IPS-20b (cell line): ENCODE data around the gene INSYN2B.

ENCODE experiments used
- H3K27ac ChIP-seq: one replicate; pipeline ENCODE4 v1.5.1; 2013; ENCODE audit warnings: low read length
- H3K27me3 ChIP-seq: 2 replicates; pipeline ENCODE4 v1.6.1; 2013; ENCODE audit warnings: mild to moderate bottlenecking, low read length, inconsistent platforms; ENCODE audit not compliant: insufficient read depth
- H3K36me3 ChIP-seq: 2 replicates; pipeline ENCODE4 v1.6.1; 2013; ENCODE audit warnings: low read depth, mild to moderate bottlenecking, inconsistent platforms, low read length, moderate library complexity; ENCODE audit not compliant: insufficient read depth
- H3K4me1 ChIP-seq: 2 replicates; pipeline ENCODE4 v1.6.1; 2013; ENCODE audit warnings: mild to moderate bottlenecking, control low read depth, inconsistent platforms, low read length, moderate library complexity; ENCODE audit not compliant: insufficient read depth
- H3K4me3 ChIP-seq: 2 replicates; pipeline ENCODE4 v1.5.1; 2013; ENCODE audit warnings: mild to moderate bottlenecking, low read length, inconsistent platforms
- H3K9ac ChIP-seq: 2 replicates; pipeline ENCODE4 v1.6.1; 2013; ENCODE audit warnings: low read depth, mild to moderate bottlenecking, inconsistent platforms, low read length, moderate library complexity
- H3K9me3 ChIP-seq: 2 replicates; pipeline ENCODE4 v1.6.1; 2013; ENCODE audit warnings: mild to moderate bottlenecking, low read depth, low read length, inconsistent platforms; ENCODE audit not compliant: insufficient read depth

Gene INSYN2B

GRCh38 chr5:169922474-169922873, 57.8 kb downstream of the INSYN2B start:
- Histone ChIP-seq H3K4me1 (no peaks in the 10 kb centered on the region), H3K4me3 (no peak overlapping the region), H3K36me3 (no peaks in the 10 kb centered on the region), H3K9me3 (no peaks in the 10 kb centered on the region), H3K27me3 (no peaks in the 10 kb centered on the region), H3K9ac (no peak overlapping the region), H3K27ac (no peak overlapping the region)

GRCh38 chr5:169921949-169922348, 58.3 kb downstream of the INSYN2B start:
- no peaks in the 10 kb centered on the region for H3K36me3 ChIP-seq
- no peak overlapping the region for H3K9ac ChIP-seq
- no peak overlapping the region for H3K27ac ChIP-seq
- H3K4me3 ChIP-seq = no peak overlapping the region
- H3K4me1 ChIP-seq = no peaks in the 10 kb centered on the region
- no peaks in the 10 kb centered on the region for H3K27me3 ChIP-seq
- no peaks in the 10 kb centered on the region for H3K9me3 ChIP-seq

DNA sequence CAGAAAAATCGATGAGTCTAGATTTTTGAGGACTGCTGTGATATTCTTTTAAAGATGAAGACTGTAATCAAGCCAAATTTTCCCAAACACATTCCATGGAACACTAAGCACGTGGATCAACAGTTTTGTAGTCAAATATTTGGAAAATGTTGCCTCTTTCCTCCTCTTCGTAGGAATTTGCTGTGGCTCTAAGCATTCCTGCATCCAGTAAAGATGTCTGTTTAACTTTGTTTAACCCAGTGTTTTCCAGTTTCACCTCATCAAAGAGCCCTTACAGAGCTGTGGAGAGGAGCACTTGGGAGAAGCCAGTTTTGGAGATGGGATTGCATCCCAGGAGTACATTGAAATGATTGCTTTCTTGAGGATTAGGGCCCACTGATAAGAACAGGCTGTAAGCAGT, 58.9 kb downstream of the INSYN2B start:
- Histone ChIP-seq H3K9ac (no peak overlapping the region), H3K9me3 (no peaks in the 10 kb centered on the region), H3K4me1 (no peaks in the 10 kb centered on the region), H3K27ac (no peak overlapping the region), H3K4me3 (no peak overlapping the region), H3K36me3 (no peaks in the 10 kb centered on the region), H3K27me3 (no peaks in the 10 kb centered on the region)

- no peak overlapping the region for H3K9ac ChIP-seq
- no peak overlapping the region for H3K27ac ChIP-seq
- no peaks in the 10 kb centered on the region for H3K4me1 ChIP-seq
- no peaks in the 10 kb centered on the region for H3K36me3 ChIP-seq
- H3K27me3 ChIP-seq = no peaks in the 10 kb centered on the region
- no peaks in the 10 kb centered on the region for H3K9me3 ChIP-seq
- H3K4me3 ChIP-seq = no peak overlapping the region
Observed at GRCh38 chr5:169920474-169920873, 59.8 kb downstream of the INSYN2B start.

DNA sequence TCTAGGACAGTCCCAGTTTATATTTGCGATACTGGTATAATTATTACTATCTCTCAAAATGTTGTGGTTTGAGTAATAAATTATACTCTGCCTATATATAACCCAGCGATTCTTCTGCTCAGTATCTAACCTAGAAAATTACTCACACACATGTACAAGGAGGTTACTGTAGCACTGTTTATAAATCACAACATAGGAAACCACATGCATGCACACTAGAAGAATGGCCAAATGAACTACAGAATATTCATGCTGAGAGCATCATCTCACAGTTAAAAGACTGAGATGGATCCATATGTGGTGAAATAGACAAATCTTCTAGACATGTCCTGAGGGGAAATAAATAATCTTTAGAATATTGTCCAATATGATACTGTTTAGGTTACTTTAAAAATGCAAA, 62.1 kb downstream of the INSYN2B start:
- no peaks in the 10 kb centered on the region for H3K4me1 ChIP-seq
- H3K27ac ChIP-seq = no peak overlapping the region
- no peaks in the 10 kb centered on the region for H3K9me3 ChIP-seq
- no peaks in the 10 kb centered on the region for H3K36me3 ChIP-seq
- H3K4me3 ChIP-seq = no peak overlapping the region
- no peaks in the 10 kb centered on the region for H3K27me3 ChIP-seq
- no peak overlapping the region for H3K9ac ChIP-seq

DNA sequence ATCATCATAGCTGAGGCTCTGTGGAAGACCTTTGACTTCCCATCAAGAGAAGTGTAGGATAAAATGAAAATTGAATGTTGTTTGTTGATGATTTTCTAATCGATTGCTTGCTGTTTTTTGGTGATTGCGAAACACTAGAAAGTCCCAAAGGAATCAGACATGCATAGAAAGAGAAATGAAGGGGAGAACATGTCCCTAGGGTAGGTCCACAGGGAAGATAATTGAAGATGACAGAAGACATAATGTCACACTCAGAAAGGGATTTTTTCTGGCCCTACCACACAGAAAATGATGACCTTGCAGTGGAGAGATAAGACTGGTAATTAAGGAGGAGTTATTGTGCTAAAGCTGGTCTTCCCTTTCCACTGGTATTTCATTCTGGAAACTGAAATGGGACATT, 62.8 kb downstream of the INSYN2B start:
- H3K9me3 ChIP-seq = no peaks in the 10 kb centered on the region
- no peaks in the 10 kb centered on the region for H3K4me1 ChIP-seq
- no peak overlapping the region for H3K4me3 ChIP-seq
- no peaks in the 10 kb centered on the region for H3K36me3 ChIP-seq
- H3K27ac ChIP-seq = no peak overlapping the region
- H3K9ac ChIP-seq = no peak overlapping the region
- no peaks in the 10 kb centered on the region for H3K27me3 ChIP-seq

GRCh38 chr5:169914766-169915165, 65.5 kb downstream of the INSYN2B start:
- H3K27me3 ChIP-seq = no peaks in the 10 kb centered on the region
- no peak overlapping the region for H3K9ac ChIP-seq

DNA sequence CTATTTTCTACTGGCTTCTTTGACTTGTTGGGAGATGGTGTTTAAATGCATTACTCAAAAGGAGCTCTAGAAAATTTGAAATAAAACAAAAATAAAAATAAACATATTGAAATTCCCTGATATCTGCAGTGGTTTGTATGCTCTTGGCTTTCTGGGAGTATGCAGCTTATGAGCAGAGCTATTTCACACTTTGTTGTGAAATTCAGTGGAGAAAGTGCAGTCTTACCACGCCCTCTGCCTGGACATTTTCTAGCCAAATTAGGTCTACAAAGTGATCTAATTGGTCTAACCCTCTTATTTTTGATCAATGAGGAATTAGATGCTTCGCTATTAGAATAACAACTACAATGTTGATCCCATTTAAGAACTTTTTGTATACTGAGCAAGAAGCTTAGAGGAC, 66.8 kb downstream of the INSYN2B start:
- no peaks in the 10 kb centered on the region for H3K9me3 ChIP-seq
- no peak overlapping the region for H3K9ac ChIP-seq
- no peaks in the 10 kb centered on the region for H3K27me3 ChIP-seq
- no peaks in the 10 kb centered on the region for H3K36me3 ChIP-seq
- H3K4me1 ChIP-seq = no peaks in the 10 kb centered on the region
- H3K4me3 ChIP-seq = no peak overlapping the region
- no peak overlapping the region for H3K27ac ChIP-seq

More at GRCh38 chr5:169914766-169915165, 65.5 kb downstream of the INSYN2B start:
- Histone ChIP-seq H3K4me1 (no peaks in the 10 kb centered on the region), H3K4me3 (no peak overlapping the region), H3K9me3 (no peaks in the 10 kb centered on the region), H3K27ac (no peak overlapping the region), H3K36me3 (no peaks in the 10 kb centered on the region)

GRCh38 chr5:169911448-169912212, 68.7 kb downstream of the INSYN2B start:
- Histone ChIP-seq H3K27ac (no peak overlapping the region), H3K27me3 (no peaks in the 10 kb centered on the region), H3K4me3 (no peak overlapping the region), H3K9ac (no peak overlapping the region), H3K36me3 (no peaks in the 10 kb centered on the region), H3K9me3 (no peaks in the 10 kb centered on the region), H3K4me1 (no peaks in the 10 kb centered on the region; the same call in 1 of the 2 replicates)

GRCh38 chr5:169910393-169910792, 69.9 kb downstream of the INSYN2B start:
- H3K36me3 ChIP-seq = no peaks in the 10 kb centered on the region
- no peak overlapping the region for H3K9ac ChIP-seq

GRCh38 chr5:169909945-169910344, 70.3 kb downstream of the INSYN2B start:
- no peak overlapping the region for H3K9ac ChIP-seq
- H3K4me3 ChIP-seq = no peak overlapping the region
- H3K4me1 ChIP-seq = no peaks in the 10 kb centered on the region; the same call in 1 of the 2 replicates
- peaks cover 6% of the 10 kb centered on the region; the same call in 1 of the 2 replicates for H3K27me3 ChIP-seq
- no peaks in the 10 kb centered on the region for H3K36me3 ChIP-seq
- H3K27ac ChIP-seq = no peak overlapping the region
- no peaks in the 10 kb centered on the region for H3K9me3 ChIP-seq

More at GRCh38 chr5:169910393-169910792, 69.9 kb downstream of the INSYN2B start:
- no peaks in the 10 kb centered on the region; the same call in 1 of the 2 replicates for H3K4me1 ChIP-seq
- H3K9me3 ChIP-seq = no peaks in the 10 kb centered on the region
- peaks cover 6% of the 10 kb centered on the region; the same call in 1 of the 2 replicates for H3K27me3 ChIP-seq
- H3K4me3 ChIP-seq = no peak overlapping the region
- H3K27ac ChIP-seq = no peak overlapping the region

- Histone ChIP-seq H3K4me3 (no peak overlapping the region), H3K9ac (no peak overlapping the region), H3K36me3 (no peaks in the 10 kb centered on the region), H3K9me3 (no peaks in the 10 kb centered on the region), H3K27me3 (peaks cover 6% of the 10 kb centered on the region; the same call in 1 of the 2 replicates), H3K4me1 (no peaks in the 10 kb centered on the region; the same call in 1 of the 2 replicates), H3K27ac (no peak overlapping the region)
Observed at GRCh38 chr5:169908864-169909263, 71.4 kb downstream of the INSYN2B start.
